ENCODE data around the gene WDR64.

Gene WDR64

DNA sequence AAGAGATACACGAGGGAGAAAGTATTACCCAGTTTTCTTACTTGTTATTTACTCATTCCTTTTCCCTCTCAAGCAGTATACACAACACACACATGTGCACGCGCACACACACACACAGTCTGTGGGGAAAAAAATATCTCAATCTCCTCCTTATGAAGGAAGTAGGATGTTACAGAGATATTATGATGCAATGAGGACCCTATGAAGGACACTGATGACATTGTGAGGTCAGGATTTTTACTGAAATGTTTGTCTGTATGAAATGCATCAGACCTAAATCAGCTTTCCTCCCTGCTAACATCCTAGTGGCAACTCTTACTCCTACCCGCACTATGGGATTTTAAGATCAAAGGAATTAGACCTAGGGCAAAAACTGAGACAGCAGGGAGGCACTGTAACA lies at the start of gene WDR64:
WDR64 (plus strand) TSS at position 270 of the 400 bp plus-strand sequence. CDS start 204 bp downstream, outside the sequence.
- DNase-seq, result no peak

DNA sequence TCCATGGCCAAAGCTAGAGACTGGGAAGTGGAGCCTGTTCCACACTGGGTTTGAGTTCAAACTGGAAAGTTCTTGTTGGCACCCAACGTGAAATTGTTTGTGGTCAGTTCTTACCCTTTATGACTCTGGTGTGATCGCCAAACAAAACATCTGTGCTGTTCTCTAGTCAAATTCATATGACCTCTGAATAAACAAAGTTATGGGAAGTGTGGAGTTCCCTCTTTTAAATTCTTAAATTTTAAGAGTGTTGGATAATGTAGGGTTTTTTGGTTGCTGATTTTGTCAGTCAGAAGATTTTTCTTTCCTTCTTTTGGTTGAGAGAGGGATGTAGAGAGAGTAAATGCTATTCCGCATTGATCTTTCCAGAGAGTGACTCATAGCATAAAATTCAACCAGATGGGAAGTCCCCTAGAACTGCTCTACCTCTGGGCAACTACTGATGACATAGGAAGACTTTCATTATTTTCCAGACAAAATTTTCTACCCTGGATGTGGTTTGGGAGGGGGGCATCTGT lies 48.3 kb upstream of the WDR64 start:
- no peak for DNase-seq

DNA sequence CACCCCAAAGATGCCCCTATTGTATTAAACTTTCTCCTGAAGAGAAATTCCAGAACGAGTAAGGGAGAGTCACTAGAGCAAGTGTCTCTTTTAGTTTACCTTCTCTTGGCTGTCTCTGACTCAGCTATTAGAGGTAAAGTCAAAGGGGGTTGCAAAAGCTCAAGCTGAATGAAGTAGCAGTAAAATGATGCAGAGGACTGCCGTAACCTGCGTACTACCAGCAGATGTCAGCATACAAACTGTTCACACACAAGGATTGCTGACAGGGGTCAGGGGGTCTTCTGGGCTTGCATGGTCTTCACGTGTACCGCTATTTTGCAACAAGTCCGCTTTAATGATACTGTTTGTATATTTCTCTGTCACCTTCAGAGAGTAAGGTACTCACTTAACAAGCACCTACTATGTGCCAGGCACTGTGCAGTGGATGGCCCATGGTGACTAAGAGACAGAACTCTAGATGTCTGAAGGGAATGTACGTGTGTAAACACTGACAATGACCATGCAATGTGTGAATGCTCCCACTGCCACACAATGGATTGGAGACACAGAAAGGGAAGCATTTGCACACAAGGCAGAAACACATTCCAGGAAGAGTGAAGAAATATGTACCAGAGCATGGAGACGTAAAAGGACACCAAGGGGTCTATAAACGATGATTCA lies 46.8 kb upstream of the WDR64 start:
- no peak for DNase-seq

DNA sequence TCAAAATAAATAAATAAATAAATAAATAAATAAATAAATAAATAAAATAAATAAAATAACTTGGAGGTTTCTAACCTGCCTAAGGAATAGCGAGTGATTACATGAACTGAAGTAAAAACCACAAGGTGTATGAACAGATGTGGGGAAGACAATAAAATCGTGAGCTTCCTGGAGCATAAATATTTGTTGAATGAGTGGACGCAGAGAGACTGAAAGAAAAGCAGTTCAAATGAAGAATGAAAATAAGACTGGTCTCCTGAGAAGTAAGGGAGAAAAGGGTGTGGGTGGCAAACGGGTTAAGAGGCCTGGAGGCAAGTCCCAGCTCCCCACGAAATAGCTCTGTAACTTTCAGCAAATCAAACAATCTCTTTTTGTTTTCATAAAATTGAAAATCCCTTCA lies 45.5 kb upstream of the WDR64 start:
- no peak for DNase-seq

DNA sequence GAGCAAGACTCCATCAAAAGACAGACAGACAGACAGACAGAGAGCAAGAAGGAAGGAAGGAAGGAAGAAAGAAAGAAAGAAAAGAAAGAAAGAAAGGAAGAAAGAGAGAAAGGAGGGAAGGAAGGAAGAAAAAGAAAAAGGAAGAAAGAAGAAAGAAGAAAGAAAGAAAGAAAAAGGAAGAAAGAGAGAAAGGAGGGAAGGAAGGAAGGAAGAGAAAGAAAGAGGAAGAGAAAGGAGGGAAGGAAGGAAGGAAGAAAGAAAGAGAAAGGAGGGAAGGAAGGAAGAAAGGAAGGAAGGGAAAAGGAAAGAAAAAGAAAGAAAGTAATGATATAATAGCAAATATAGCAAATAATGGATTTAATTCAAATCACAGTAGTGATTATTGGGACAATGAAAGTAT lies 44.6 kb upstream of the WDR64 start:
- no peak for DNase-seq

DNA sequence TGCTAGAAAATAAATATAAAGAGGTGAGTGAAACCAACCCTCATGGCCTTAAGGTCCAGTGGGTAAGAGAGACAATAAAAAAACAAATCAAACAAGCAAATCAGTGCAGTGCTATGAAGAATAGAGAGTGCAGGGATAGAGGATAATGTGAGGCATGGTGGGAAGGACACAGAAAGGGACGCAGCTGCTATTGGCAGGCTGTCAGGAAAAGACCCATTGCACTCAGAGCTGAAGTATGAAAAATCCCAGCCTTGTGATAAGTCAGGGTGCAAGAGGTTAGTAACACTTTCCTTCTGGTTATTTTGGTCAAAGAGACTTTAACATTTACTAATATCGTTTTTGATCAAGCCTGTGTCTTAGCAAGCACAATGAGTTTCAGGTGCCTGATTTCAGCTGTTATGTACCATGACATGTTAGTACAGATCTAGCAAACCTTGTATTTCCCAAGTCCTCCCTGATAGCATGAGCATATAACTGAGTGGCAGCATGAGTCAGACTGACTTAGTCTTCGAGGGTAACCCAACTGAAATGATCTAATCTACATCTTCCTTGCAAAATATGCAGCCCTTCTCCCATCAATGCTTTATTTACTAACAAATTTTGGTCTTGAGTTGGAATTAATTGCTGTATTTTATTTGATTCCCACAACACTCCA lies 43.6 kb upstream of the WDR64 start:
- DNase-seq, result no peak

DNA sequence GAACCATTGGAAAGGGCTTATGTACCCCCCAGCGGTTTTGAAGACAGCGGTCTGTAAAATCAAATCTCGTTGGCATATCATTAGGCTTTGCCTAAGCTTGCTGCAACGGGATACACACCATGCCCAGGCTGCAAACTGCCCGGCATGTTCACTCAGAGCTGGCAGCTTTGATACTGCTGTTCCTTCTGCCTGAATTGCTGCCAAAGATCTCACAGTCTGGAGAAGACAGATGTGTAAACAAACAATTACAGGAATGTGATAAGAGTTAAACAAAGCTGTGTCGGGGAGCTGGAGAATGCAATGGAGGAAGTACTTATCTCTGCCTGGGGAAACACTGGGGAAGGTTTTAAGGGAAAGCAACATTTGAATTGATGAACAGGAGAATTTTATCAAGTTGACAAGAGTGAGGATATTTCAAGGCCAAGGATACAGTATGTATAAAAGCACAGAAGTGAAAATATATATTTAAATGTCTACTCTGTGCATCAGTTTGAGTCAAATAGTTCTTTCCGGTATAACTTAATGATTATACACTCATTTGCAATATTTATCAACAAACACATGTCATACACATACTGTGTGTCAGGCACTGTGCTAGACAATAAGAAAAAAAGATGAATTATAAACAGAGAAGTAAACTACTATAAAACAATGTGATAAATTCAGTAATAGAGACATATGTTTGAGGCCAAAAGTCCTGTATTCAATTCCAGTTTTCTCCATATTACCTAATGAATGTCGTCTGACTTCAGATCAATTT lies 41.8 kb upstream of the WDR64 start:
- no peak for DNase-seq

DNA sequence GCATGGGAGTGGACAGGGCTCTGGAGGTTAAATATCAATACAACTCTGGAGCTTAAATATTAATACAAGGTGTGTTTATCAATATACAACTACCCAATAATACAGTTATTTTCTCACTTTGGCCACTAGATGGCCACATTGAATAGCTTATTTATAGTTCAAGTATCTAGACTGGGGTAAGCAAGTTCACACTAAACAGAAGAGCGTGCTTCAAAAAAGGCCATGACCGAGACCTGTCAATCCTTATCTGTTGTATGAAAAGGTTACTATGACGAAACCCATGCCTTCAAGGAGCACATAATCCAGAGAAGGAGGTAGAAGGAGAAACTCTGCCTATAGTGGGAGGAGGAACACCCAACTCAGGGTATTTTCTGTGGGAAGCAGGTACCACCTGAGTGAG lies 41.0 kb upstream of the WDR64 start:
- no peak for DNase-seq

DNA sequence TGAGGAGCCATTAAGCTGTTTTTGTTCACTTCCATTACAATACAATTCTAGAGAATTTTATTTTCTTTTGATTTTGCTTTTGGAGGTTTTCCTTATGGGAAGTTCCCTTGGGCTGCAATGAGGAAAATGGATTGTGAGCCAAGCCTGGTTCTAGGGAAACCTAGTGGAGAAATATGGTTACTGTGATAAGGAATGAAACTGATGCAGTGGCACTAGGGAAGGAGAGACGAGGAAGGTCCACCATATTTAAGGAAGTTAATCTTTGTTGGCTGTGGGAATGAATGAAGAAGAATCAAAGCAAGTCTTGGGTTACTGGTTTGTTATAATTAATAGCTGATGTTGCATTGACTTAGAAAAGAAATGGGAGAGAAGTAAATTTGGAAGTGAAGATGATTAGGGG lies 40.3 kb upstream of the WDR64 start:
- no peak for DNase-seq

DNA sequence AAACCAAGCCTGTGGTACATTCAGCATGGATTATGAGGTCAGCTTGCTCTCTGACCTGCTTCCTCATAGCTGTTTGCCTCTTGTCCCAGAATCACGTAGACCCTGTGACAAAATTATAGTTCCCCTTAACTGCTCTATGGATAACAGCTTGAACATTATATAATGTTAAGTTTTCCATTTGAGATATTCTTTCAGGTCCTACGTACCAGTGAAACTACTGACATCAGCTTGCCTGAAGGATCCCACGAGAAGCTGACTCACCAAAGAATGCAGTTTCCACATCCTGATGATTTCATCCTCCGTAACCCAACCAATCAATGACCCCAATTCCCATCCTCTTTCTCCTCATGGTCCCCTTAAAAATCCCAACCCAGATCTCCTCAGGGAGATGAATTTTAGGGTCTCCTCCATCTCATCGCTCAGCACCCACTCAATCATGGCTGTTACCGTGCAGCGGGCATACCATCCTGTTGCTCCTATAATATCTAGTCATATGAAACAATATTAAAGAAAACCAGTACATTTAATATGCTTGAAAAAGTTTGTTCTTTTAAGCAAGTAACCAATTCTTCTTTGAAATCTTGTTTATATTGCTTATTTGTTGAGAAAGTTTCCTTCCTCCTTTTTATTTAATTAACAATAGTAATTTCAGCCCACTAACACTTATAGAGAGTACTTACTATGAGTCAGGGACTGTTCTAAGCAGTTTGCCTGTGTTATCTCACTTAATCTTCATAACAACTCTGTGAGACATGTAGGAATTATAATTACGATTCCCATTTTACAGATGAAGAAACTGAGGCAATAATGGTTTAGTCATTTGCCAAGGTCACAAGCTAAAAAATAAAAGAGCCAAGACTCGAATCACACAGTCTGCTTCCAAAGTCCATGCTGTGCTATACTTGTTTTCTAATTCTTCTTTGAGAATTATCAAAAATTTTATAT lies 39.3 kb upstream of the WDR64 start:
- DNase-seq, result no peak

DNA sequence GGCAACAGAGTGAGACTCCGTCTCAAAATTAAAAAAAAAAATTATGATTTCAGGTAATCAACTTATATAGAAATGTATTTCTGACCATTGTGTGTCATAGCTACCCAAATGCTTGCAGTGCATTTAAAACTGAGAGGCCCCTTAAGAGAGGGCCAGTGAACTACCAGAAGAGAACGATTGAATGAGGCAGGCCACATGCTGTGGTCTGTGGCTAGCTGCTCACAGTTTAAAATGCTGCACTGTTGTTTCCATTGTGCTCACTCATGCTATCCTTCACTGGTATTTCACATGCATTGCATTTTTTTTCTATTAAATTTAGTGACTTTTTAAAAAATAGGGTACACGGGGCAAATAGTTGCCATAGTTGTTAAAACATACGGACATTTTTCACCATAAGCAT lies 37.9 kb upstream of the WDR64 start:
- no peak for DNase-seq

DNA sequence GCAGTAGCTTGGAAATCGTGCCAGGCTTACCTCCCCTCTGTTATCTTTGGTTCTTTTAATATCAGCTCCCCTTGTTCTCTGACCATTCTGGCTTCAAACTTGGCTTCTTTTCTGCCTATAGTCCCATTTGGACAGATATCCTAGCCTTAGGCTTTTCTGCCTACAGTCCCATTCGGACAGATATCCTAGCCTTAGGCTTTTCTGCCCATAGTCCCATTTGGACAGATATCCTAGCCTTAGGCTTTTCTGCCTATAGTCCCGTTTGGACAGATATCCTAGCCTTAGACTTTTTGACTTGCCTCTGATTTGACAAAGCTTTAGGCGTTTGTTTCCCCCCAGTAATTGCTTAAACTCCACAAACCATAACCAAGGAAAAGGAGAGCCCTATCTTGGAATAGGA lies 37.5 kb upstream of the WDR64 start:
- DNase-seq, result no peak

DNA sequence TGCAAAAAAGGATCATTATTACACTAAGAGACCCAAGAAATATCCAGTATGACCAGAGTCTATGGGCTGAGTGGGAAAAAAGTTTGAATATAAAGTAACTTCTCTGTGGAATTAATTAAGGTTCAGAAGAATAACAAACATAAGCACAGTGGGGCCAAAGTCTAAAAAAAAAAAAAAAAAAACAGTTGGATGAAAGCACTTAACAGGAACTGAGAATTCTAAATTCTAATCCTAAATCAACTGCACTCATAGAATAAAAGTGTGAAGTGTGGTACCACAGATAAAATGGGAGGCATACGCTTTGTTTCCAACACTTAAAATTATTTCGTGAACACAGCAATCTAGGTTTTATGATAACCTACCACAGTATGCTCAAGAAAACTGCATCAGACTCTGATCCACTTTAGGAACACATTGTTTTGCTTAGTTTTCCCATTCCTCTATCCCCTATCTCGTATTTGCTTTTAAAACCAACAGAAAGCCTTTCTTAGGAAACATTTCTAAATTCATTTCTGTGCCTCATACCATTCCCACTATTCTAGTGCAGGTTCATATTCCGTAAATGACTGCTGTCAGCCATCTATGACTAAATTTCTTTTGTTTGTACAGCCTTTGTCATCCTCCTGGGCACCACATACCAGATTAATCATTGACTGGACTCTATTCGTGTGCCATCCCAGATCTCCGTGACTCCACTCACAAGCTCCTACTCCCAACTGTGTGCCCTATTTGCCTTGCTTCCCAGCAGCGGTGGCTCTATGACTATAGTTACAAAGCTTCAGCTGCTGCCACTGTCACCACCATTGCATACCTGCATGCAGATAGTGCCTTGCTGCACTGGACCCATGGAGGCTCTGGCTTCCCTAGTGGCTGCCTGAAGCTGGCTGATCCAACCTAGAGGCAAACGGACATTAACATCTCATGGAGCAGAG lies 36.8 kb upstream of the WDR64 start:
- DNase-seq, result no peak

DNA sequence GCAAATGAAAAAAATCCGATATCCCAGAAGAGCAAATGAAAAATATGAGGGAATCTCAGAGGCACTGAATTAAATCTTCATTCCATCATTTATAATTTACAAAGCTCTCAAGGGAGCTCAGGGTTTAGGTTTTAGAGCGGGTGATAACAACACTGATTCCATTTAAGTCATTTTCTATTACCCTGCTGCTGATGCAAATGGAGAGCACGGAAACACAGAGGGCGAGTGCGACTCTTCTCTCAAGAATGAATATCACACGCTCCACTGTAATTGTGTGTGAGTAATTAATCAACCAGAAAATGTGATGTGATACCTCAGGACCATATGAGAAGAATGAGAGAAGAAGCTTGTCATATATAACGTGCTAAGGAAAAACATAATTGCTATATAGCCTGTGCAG lies 34.7 kb upstream of the WDR64 start:
- no peak for DNase-seq

DNA sequence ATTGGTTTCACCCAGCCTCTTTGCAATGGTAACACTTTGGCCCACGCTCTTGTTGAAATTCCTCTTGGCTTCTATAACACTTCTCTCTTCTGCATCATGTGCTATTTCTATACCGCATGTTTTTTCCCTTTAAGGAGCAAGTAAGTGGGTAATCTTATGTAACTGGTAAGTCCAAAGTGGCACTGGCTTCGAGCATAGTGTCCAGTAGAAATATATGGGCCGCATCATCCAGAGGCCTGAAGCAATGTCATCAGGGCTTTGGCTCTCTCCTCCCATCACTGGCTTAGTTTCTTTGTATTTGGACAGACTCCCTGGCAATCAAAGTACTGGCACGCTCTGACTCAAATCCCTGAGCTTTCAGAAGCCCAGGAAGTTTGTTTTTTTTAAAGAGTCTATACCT lies 29.4 kb upstream of the WDR64 start:
- no peak for DNase-seq

DNA sequence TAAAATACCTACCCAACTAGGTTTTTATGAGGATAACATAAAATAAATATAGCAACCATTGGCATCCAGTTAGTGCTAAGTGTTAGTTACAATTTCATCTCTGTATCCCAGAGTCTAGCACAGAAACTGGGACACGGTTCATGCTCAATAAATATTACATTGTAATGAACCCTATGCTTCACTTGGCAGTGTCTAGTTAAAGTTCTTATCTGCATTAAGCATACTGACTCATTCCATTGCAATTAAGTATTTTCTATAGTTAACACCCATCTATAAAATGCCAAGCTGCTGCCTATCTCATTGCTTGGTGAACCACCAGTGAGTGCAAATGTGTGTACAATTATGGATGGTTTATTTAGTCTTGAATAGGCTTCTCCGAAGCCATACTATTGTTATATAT lies 27.1 kb upstream of the WDR64 start:
- DNase-seq, result no peak

DNA sequence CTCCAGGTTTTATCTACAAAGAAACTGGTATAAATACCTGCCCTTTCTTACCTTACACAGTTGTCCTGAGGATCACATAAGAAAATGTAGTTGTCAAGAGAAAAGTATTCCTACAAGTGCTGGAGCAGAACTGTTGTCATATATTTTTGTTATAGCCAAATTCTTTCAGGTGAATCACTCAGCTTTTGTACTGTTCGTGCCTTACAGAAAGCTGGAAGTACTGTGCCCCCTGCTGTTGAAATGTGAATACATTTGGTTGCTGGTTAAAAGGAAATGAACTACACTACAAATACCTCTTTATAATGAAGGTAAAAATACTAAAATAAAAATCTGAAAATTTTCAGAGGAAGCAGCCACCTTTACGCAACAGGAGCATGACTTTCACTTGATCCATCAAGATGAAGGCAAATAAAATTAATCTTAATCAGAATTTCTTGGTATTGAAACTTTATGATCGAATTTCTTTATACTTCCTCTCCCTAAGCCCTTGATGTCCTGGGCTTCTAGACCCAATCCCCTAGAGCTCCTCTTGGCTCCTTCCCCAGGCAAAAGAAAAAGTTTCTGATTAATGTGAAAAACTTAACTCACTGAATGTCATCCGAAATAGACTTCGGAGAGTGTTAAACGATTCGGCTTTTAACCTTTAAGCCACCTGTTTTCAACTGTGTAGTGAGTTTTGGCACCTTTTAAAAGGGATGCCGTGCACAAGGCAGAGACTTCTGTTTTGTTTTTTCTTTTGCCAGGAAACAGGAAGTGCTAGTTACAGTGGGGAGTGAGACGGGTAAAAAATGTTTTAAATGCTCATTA lies 24.4 kb upstream of the WDR64 start:
- DNase-seq, result no peak

DNA sequence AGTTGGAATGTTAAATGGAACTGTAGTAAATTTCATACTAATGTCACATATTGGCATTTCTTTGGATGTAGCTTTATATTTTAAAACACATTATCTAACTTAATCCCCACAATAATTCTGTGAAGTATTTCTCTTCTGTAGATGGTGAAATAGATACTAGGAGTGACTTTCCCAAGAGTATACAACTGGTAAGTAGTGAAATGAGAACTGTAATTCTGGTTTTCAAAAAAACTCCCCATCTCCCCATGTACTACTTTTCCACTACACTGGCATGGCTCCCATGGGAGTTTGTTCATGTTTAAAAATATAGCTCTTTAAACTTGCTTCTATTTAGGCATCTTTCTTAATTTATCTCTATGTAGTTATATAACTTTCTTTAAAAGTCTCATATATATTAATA lies 22.1 kb upstream of the WDR64 start:
- DNase-seq, result no peak

DNA sequence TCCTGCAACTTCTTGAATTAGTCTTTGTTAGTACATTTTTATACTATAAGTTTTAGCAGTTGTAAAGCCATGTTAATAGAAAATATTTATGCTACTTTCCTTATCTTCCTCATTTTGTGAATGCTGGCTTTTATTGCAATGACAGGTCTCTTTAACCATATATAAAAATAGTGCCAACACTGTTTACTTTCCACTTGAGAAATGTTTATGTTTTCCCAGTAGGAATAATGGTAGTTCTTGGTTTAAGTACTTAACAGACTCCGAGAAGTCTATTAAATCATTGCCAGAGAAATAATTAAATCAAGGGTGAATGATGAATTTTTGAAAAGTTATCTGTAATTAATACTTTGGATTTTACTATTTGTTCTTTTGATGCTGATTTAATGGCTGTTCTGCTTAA lies 21.6 kb upstream of the WDR64 start:
- no peak for DNase-seq

DNA sequence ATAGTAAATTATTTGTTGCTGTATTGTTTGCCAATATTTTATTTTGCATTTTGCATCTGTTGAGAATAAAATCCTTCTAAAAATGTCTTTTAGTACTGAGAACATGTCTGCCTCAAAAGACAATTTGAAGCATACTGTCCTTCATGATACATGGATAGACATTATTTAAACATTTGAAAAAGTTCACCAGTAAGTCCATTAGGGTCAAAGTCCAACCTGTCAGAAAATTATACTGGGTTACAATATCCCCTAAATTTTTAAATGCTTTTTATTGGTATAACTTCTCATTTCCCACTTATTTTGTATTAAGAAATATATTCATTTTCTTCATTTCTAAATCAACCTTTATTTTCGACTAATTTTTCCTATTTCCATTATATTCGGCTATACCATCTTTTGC lies 21.2 kb upstream of the WDR64 start:
- no peak for DNase-seq

DNA sequence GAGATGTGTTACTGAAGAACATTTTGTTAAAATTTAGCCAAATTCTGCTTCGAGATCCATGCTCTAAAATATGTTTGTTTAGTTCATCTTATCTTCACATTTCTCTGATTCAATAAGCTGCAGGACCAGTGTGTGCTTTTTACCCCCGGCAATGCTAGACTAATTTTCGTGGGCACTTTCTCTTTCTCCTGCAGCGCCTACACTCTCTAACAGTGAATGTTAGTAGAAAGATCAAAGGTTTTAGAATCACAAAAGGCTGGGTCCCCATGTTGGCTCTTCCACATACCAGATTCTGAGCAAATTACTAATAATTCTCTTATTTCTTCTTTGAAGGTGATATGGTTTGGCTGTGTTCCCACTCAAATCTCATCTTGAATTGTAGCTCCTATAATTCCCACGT lies 20.4 kb upstream of the WDR64 start:
- no peak for DNase-seq

All from right hindlimb (tissue), 1 donor.